Measurements from ENCODE around the gene KITLG. TPM values are rescaled to one million over a fixed set of nuclear protein-coding genes. Genes with fewer than 3 reads are reported as not detected.

Gene KITLG
- total RNA-seq, 1 experiment from 2014 or later: 7.4 TPM

- ChIA-PET POLR2A (no interaction called here), CTCF (no interaction called here)
- no peak for ATAC-seq
- no peaks in the 10 kb centered on the region for H3K4me1 ChIP-seq (ENCODE audit: control insufficient read depth, insufficient read depth, low read length)
- no peak overlapping the region for H3K4me3 ChIP-seq (ENCODE audit: low read depth in 2 of 2, low read length in 2 of 2)
- in situ Hi-C loops (cut with HindIII; ENCODE audit: low pct_unique_long_range_greater_than_20kb, low sequenced_read_pairs) (no loop called here), intact Hi-C loops (cut with micrococcal nuclease; ENCODE audit: unreplicated experiment) (no loop called here)
- no peaks in the 10 kb centered on the region for H3K36me3 ChIP-seq (ENCODE audit: control insufficient read depth, insufficient read depth, low read length)
- H3K27me3 ChIP-seq (ENCODE audit: control insufficient read depth, insufficient read depth, low read length): no peaks in the 10 kb centered on the region
- BruUV-seq (replicated peaks): no TSS peak
- no peak for TF ChIP-seq TCF7L2 (IDR thresholded peaks at IDR 0.05; ENCODE audit: low read depth, low read length)
- TF ChIP-seq REST (IDR thresholded peaks at IDR 0.05; ENCODE audit: insufficient read depth in 1 of 2, low read depth in 2 of 2, low read length in 1 of 2): no peak
- no peak for TF ChIP-seq SIN3A (IDR thresholded peaks at IDR 0.05; ENCODE audit: borderline replicate concordance, insufficient read depth, low read depth, low read length)
- no peak for TF ChIP-seq POLR2AphosphoS5 (IDR thresholded peaks at IDR 0.05; ENCODE audit: low read depth, low read length)
- no peak for TF ChIP-seq CTCF (IDR thresholded peaks at IDR 0.05)
- no peak for DNase-seq (ENCODE audit: low read depth, low spot score)
- H3K27ac ChIP-seq (ENCODE audit: low read length): no peak overlapping the region
- no peaks in the 10 kb centered on the region for H3K9me3 ChIP-seq (ENCODE audit: control insufficient read depth, insufficient read depth, low read depth, low read length)
Observed at GRCh38 chr12:88471331-88472045, 108.8 kb downstream of the KITLG start.

- no peak for TF ChIP-seq POLR2AphosphoS5 (IDR thresholded peaks at IDR 0.05; ENCODE audit: low read depth, low read length)
- no peak for TF ChIP-seq TCF7L2 (IDR thresholded peaks at IDR 0.05; ENCODE audit: low read depth, low read length)
- no peak for TF ChIP-seq SIN3A (IDR thresholded peaks at IDR 0.05; ENCODE audit: borderline replicate concordance, insufficient read depth, low read depth, low read length)
- no peak for TF ChIP-seq REST (IDR thresholded peaks at IDR 0.05; ENCODE audit: insufficient read depth in 1 of 2, low read depth in 2 of 2, low read length in 1 of 2)
- TF ChIP-seq CTCF (IDR thresholded peaks at IDR 0.05): no peak
- no peaks in the 10 kb centered on the region for H3K36me3 ChIP-seq (ENCODE audit: control insufficient read depth, insufficient read depth, low read length)
- no peak for ATAC-seq
- POLR2A ChIA-PET: no interaction called here
- in situ Hi-C loops (cut with HindIII; ENCODE audit: low pct_unique_long_range_greater_than_20kb, low sequenced_read_pairs): no loop called here
- no peaks in the 10 kb centered on the region for H3K9me3 ChIP-seq (ENCODE audit: control insufficient read depth, insufficient read depth, low read depth, low read length)
- H3K4me1 ChIP-seq (ENCODE audit: control insufficient read depth, insufficient read depth, low read length): no peaks in the 10 kb centered on the region
- H3K27ac ChIP-seq (ENCODE audit: low read length): no peak overlapping the region
- no peaks in the 10 kb centered on the region for H3K27me3 ChIP-seq (ENCODE audit: control insufficient read depth, insufficient read depth, low read length)
- no TSS peak for BruUV-seq (replicated peaks)
- DNase-seq (ENCODE audit: low read depth, low spot score): no peak
- H3K4me3 ChIP-seq (ENCODE audit: low read depth in 2 of 2, low read length in 2 of 2): no peak overlapping the region
- CTCF ChIA-PET: no interaction called here
- intact Hi-C loops (cut with micrococcal nuclease; ENCODE audit: unreplicated experiment): no loop called here
Observed at GRCh38 chr12:88469154-88469553, 111.1 kb downstream of the KITLG start.
